Lower leg skin (tissue), 4 donors: ENCODE measurements around the gene CEP170B. TPM values are rescaled to one million over a fixed set of nuclear protein-coding genes. Genes with fewer than 3 reads are reported as not detected.

ENCODE experiments used
- DNase-seq, 2 donors: peaks; one replicate each; pipeline ENCODE4 v3.0.0-alpha.2; 2019; ENCODE audit warnings: low spot score in 2 of 2
- H3K4me3 ChIP-seq: fragments of 200-600 bp; sonication (generic); 2 replicates; pipeline ENCODE4 v1.5.1; 2017; ENCODE audit warnings: mild to moderate bottlenecking, low read depth; ENCODE audit not compliant: poor library complexity, severe bottlenecking
- CTCF ChIP-seq, 3 donors: fragments of 450-650 bp; IDR thresholded peaks; one replicate each; pipeline ENCODE4 v1.5.1; 2016; ENCODE audit warnings: antibody characterized with exemption in 3 of 3, mild to moderate bottlenecking in 3 of 3, moderate library complexity in 2 of 3
- POLR2A ChIP-seq, 2 donors: fragments of 450-650 bp; IDR thresholded peaks; one replicate each; pipeline ENCODE4 v1.6.1; 2016 to 2017; ENCODE audit warnings: antibody characterized with exemption in 2 of 2, mild to moderate bottlenecking in 1 of 2, moderate library complexity in 1 of 2
- WGBS, 2 donors: methylation state at CpG; one replicate each; pipeline ENCODE4 v1.1.5; 2018; 5-methylcytosine and 5-hydroxymethylcytosine counted together
- intact Hi-C: fragments of 100-400 bp; cut with DNase I; formaldehyde crosslinking; loops from one replicate; pipeline ENCODE4 v1.15.0; 2023; ENCODE audit warnings: low total_unique reads
- total RNA-seq, 4 donors: library from RNA; depleted of rRNA; stranded (reverse); fragments of >200 nt; gene quantifications; one replicate each; pipeline ENCODE4 v1.1.0, GENCODE V29; 2016

Gene CEP170B
- total RNA-seq, 4 donors from 2014 or later = 41.8 to 80.8 (median 58.5) TPM

GRCh38 chr14:104895207-104895785 lies 30.2 kb downstream of the CEP170B start:
- 62 to 88% methylated on average over 6 to 8 of the region's 9 CpGs for WGBS, 2 donors
- peak in 1 of 2 donors; percentile 59 for DNase-seq
- no peak overlapping the region for H3K4me3 ChIP-seq
- TF ChIP-seq POLR2A (IDR thresholded peaks at IDR 0.05) (no peak), CTCF (IDR thresholded peaks at IDR 0.05) (no peak)
- intact Hi-C loops = loop anchor here (10.0 kb wide), 1 partner anchor 150 kb away; no protein-coding TSS in a partner anchor

- peak; percentile 13 to 86 for DNase-seq
- WGBS, 2 donors = 46 to 67% methylated on average over 29 to 30 of the region's 34 CpGs
- TF ChIP-seq CTCF (IDR thresholded peaks at IDR 0.05) = no peak
- TF ChIP-seq POLR2A (IDR thresholded peaks at IDR 0.05) = no peak
- intact Hi-C loops = loop anchor here (10.0 kb wide), 1 partner anchor 149 kb away; no protein-coding TSS in a partner anchor
- no peak overlapping the region for H3K4me3 ChIP-seq
Measured at GRCh38 chr14:104895786-104896661, 31.0 kb downstream of the CEP170B start.

- peak; percentile 13 to 82 for DNase-seq
- TF ChIP-seq POLR2A (IDR thresholded peaks at IDR 0.05) = no peak
- TF ChIP-seq CTCF (IDR thresholded peaks at IDR 0.05) = no peak
- no peak overlapping the region for H3K4me3 ChIP-seq
- intact Hi-C loops = loop anchor here (10.0 kb wide), 1 partner anchor 147 kb away; no protein-coding TSS in a partner anchor
- 83 to 86% methylated on average over 24 of the region's 37 CpGs for whole genome bisulfite sequencing, 2 donors
Measured at GRCh38 chr14:104897330-104898194, 32.5 kb downstream of the CEP170B start.

GRCh38 chr14:104898195-104898558 lies 33.1 kb downstream of the CEP170B start:
- DNase-seq = peak in 1 of 2 donors; percentile 85
- 93 to 94% methylated on average over 7 of the region's 7 CpGs for WGBS, 2 donors
- no peak overlapping the region for H3K4me3 ChIP-seq
- TF ChIP-seq CTCF (IDR thresholded peaks at IDR 0.05) (no peak), POLR2A (IDR thresholded peaks at IDR 0.05) (no peak)
- intact Hi-C loops = loop anchor here (10.0 kb wide), 1 partner anchor 147 kb away; no protein-coding TSS in a partner anchor

GRCh38 chr14:104898870-104899510 lies 33.9 kb downstream of the CEP170B start:
- peak in 1 of 2 donors; percentile 82 for DNase-seq
- intact Hi-C loops = loop anchor here (10.0 kb wide), 1 partner anchor 146 kb away; no protein-coding TSS in a partner anchor
- TF ChIP-seq POLR2A (IDR thresholded peaks at IDR 0.05) (no peak), CTCF (IDR thresholded peaks at IDR 0.05) (no peak)
- H3K4me3 ChIP-seq = no peak overlapping the region
- 73 to 75% methylated on average over 24 of the region's 24 CpGs for WGBS, 2 donors
